Endothelial cell of umbilical vein (primary cell): Measurements from ENCODE around the gene NFATC2.

Experiments
- EZH2 ChIP-seq: IDR thresholded peaks from 2 replicates; pipeline ENCODE4 v1.6.1; 2012; ENCODE audit warnings: borderline replicate concordance, low read depth, mild to moderate bottlenecking, moderate library complexity, low read length, inconsistent platforms; ENCODE audit not compliant: severe bottlenecking
- FOS ChIP-seq: IDR thresholded peaks from 2 replicates; pipeline ENCODE4 v1.6.1; 2011; ENCODE audit warnings: mild to moderate bottlenecking, low read length, moderate library complexity, borderline replicate concordance; ENCODE audit not compliant: insufficient read depth
- GATA2 ChIP-seq: IDR thresholded peaks from 2 replicates; pipeline ENCODE4 v1.7.0; 2011; ENCODE audit warnings: low read depth, mild to moderate bottlenecking, moderate library complexity, mixed read lengths, low read length; ENCODE audit not compliant: insufficient read length, insufficient read depth
- JUN ChIP-seq: IDR thresholded peaks from 2 replicates; pipeline ENCODE4 v1.6.1; 2011; ENCODE audit warnings: borderline replicate concordance, low read depth; ENCODE audit not compliant: insufficient read length, insufficient read depth
- MYC ChIP-seq: IDR thresholded peaks from one replicate; pipeline ENCODE4 v1.6.1; 2011; ENCODE audit warnings: mild to moderate bottlenecking, low read depth, low read length
- POLR2A ChIP-seq: IDR thresholded peaks from 2 replicates; pipeline ENCODE4 v1.6.1; 2012; ENCODE audit warnings: low read depth, mild to moderate bottlenecking, control low read depth, low read length
- POLR2AphosphoS5 ChIP-seq: IDR thresholded peaks from 2 replicates; pipeline ENCODE4 v1.6.1; 2012; ENCODE audit warnings: low read depth, mild to moderate bottlenecking, control low read depth, low read length, moderate library complexity; ENCODE audit not compliant: insufficient read depth
- TF ChIP-seq, protein P1 (sequence below), 2 donors: IDR thresholded peaks; 1 replicate in 1 of 2; 2 replicates in 1 of 2; pipeline ENCODE4 v1.5.1; 2011; ENCODE audit warnings: low read length in 2 of 2, mild to moderate bottlenecking in 2 of 2, moderate library complexity in 2 of 2, control low read depth in 1 of 2, inconsistent platforms in 1 of 2, low read depth in 1 of 2; ENCODE audit not compliant: insufficient read depth in 1 of 2; ENCODE audit errors: extremely low read depth in 1 of 2

DNA sequence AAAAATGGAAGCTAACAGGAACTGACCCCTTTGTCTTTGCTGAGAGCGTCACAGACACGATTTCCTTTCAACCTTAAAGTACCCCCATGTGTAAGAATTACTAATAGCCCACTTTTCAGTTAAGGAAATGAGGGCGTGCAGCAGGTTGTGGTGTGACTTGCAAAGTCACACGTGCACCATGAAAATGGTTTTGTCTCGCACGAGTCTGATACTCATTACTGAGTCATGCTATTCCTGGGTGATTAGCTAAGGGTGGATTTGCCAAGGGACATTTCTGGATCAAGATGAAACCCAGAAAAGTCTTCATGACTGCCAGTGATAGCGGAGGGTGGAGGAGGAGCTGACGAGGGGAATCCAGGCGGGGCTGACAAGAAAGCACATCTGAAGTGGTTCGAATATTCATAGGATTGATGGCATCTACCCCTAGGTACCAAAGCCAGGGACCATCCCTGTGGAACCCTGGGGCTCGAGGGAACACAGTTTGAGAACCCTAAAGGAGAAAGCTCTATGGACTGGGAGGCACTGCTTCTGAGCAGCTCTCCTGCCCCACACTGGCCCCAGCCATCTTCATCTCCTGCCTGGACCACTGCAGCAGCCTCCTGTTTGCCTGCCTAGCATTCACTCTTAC is 12.1 kb upstream of the NFATC2 start:
- TF ChIP-seq POLR2AphosphoS5 (peak; percentile 15), EZH2 (no peak), GATA2 (no peak), POLR2A (no peak), JUN (peak; percentile 61), MYC (peak; percentile 34), FOS (peak; percentile 51)
- TF ChIP-seq, protein P1, sequence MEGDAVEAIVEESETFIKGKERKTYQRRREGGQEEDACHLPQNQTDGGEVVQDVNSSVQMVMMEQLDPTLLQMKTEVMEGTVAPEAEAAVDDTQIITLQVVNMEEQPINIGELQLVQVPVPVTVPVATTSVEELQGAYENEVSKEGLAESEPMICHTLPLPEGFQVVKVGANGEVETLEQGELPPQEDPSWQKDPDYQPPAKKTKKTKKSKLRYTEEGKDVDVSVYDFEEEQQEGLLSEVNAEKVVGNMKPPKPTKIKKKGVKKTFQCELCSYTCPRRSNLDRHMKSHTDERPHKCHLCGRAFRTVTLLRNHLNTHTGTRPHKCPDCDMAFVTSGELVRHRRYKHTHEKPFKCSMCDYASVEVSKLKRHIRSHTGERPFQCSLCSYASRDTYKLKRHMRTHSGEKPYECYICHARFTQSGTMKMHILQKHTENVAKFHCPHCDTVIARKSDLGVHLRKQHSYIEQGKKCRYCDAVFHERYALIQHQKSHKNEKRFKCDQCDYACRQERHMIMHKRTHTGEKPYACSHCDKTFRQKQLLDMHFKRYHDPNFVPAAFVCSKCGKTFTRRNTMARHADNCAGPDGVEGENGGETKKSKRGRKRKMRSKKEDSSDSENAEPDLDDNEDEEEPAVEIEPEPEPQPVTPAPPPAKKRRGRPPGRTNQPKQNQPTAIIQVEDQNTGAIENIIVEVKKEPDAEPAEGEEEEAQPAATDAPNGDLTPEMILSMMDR (IDR thresholded peaks at IDR 0.05; ENCODE audit: extremely low read depth in 1 of 2, insufficient read depth in 1 of 2, low read depth in 1 of 2, low read length in 2 of 2) = no peak
